GM12878 (cell line): Measurements from ENCODE around the gene TROAP. TPM values are rescaled to one million over a fixed set of nuclear protein-coding genes. Genes with fewer than 3 reads are reported as not detected.
A peak's percentile ranks its signal among the peaks of the same experiment; 100 is the strongest.

Experiments used
- ASH2L ChIP-seq: fragments of 300-600, 200-600 bp; sonication (generic); IDR thresholded peaks from 2 replicates; pipeline ENCODE4 v1.6.1; 2017; ENCODE audit warnings: low read depth, mild to moderate bottlenecking, borderline replicate concordance
- CREM ChIP-seq: IDR thresholded peaks from 2 replicates; pipeline ENCODE4 v1.6.1; 2014; ENCODE audit warnings: antibody characterized with exemption, low read depth
- HDGF ChIP-seq: fragments of 450-650 bp; IDR thresholded peaks from 2 replicates; pipeline ENCODE4 v1.6.1; 2016; ENCODE audit warnings: antibody characterized with exemption
- IKZF1 ChIP-seq: fragments of 450-650 bp; conservative IDR thresholded peaks from 2 replicates; pipeline ENCODE4 v1.6.1; 2017; ENCODE audit warnings: antibody characterized with exemption, mild to moderate bottlenecking
- IKZF2 ChIP-seq, 2 experiments: fragments of 450-650 bp; IDR thresholded peaks; 2 replicates each; pipeline ENCODE4 v1.6.1; 2017; ENCODE audit warnings: mild to moderate bottlenecking in 2 of 2, moderate library complexity in 2 of 2
- IRF4 ChIP-seq: IDR thresholded peaks from 2 replicates; pipeline ENCODE4 v1.6.1; 2011; ENCODE audit warnings: low read depth, low read length
- MTA2 ChIP-seq: fragments of 450-650 bp; IDR thresholded peaks from 2 replicates; pipeline ENCODE4 v1.6.1; 2016; ENCODE audit warnings: low read depth, mild to moderate bottlenecking, moderate library complexity
- NRF1 ChIP-seq: conservative IDR thresholded peaks from 2 replicates; pipeline ENCODE4 v1.6.1; 2011; ENCODE audit warnings: mild to moderate bottlenecking, low read depth, low read length, improper control_type of control experiment
- PML ChIP-seq: IDR thresholded peaks from 2 replicates; pipeline ENCODE4 v1.6.1; 2012; ENCODE audit warnings: low read length, inconsistent platforms
- SIN3A ChIP-seq: IDR thresholded peaks from 2 replicates; pipeline ENCODE4 v1.6.1; 2012; ENCODE audit warnings: low read depth, low read length, improper control_type of control experiment
- SMC3 ChIP-seq: IDR thresholded peaks from 2 replicates; pipeline ENCODE4 v1.6.1; 2011; ENCODE audit warnings: low read length, improper control_type of control experiment, borderline replicate concordance
- ZNF384 ChIP-seq: IDR thresholded peaks from 2 replicates; pipeline ENCODE4 v1.6.1; 2012; ENCODE audit warnings: low read depth, mild to moderate bottlenecking, low read length, improper control_type of control experiment, borderline replicate concordance
- polyA plus RNA-seq, 11 experiments: library from polyadenylated mRNA; depleted of rRNA in 4 of 11; unstranded in 6 of 11; stranded (reverse) in 5 of 11; fragments of >200 nt; fragmentation: Nextera tagmentation in 4 of 11; fragmentation: Illumina TruSeq in 1 of 11; extraction: Ambion mirVana in 4 of 11; extraction: Trizol in 1 of 11; gene quantifications; 1 replicate in 1 of 11; 2 replicates in 10 of 11; pipeline versions ENCODE4 v1.2.1 to v1.2.3, GENCODE V29; 2011 to 2016; ENCODE audit warnings: inconsistent platforms in 2 of 11, missing spikeins in 2 of 11, low read depth in 1 of 11
- total RNA-seq, 4 experiments: library from RNA; depleted of rRNA in 3 of 4; stranded (reverse); fragments of >200 nt in 3 of 4; fragmentation: Illumina TruSeq in 1 of 4; extraction: Trizol in 1 of 4; gene quantifications; 2 replicates each; pipeline versions ENCODE4 v1.2.1 to v1.2.3, GENCODE V29; 2013 to 2021
- TF ChIP-seq, protein P1 (sequence below): fragments of 450-650 bp; IDR thresholded peaks from 2 replicates; pipeline ENCODE4 v1.6.1; 2017; ENCODE audit warnings: low read depth, mild to moderate bottlenecking, moderate library complexity
- TF ChIP-seq, protein P2 (sequence below): IDR thresholded peaks from 2 replicates; pipeline ENCODE4 v1.6.1; 2011; ENCODE audit warnings: mild to moderate bottlenecking, low read depth, low read length, moderate library complexity; ENCODE audit not compliant: insufficient replicate concordance

Gene TROAP
- total and polyA plus RNA-seq, 10 of the 15 experiments (the other 5 are each of a cell fraction or from before 2014, with no cell fraction given) = 26.8 to 93.7 (median 52.6) TPM

DNA sequence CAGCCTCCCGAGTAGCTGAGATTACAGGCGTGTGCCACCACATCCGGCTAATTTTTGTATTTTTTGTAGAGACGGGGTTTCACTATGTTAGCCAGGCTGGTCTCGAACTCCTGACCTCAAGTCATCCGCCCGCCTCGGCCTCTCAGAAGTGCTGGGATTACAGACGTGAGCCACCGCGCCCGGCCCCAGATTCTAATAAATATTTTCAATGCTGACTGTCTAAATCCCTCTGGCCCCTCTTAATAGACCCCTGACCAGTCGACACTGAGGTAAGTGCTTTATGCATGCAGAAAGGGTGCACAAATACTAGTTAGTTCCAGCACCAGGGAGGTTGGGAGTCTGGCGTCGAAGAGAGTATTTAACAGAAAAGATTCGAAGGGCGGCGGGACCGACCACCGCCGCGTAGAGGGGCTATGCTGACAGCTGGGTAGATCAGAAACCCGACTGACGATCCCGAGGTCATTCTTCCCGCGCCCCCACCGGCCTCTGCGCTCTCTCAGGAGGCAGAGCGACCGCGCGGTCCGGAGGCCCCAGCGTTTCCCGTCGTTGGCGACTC lies 43.1 kb downstream of the TROAP start (continued):
- TF ChIP-seq, protein P1, sequence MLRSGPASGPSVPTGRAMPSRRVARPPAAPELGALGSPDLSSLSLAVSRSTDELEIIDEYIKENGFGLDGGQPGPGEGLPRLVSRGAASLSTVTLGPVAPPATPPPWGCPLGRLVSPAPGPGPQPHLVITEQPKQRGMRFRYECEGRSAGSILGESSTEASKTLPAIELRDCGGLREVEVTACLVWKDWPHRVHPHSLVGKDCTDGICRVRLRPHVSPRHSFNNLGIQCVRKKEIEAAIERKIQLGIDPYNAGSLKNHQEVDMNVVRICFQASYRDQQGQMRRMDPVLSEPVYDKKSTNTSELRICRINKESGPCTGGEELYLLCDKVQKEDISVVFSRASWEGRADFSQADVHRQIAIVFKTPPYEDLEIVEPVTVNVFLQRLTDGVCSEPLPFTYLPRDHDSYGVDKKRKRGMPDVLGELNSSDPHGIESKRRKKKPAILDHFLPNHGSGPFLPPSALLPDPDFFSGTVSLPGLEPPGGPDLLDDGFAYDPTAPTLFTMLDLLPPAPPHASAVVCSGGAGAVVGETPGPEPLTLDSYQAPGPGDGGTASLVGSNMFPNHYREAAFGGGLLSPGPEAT = 0 out of 2 replicates have a peak, but pooled peaks have one; percentile 50
- no peak for TF ChIP-seq NRF1
- TF ChIP-seq ZNF384 = no peak
- no peak for TF ChIP-seq ASH2L
- TF ChIP-seq CREM = peak; percentile 19; the same call in 1 of the 2 replicates
- 0 out of 4 replicates have a peak, but pooled peaks have one; percentile 26 to 58 for TF ChIP-seq IKZF2 (IDR thresholded peaks at IDR 0.05)
- no peak for TF ChIP-seq HDGF
- TF ChIP-seq, protein P2, sequence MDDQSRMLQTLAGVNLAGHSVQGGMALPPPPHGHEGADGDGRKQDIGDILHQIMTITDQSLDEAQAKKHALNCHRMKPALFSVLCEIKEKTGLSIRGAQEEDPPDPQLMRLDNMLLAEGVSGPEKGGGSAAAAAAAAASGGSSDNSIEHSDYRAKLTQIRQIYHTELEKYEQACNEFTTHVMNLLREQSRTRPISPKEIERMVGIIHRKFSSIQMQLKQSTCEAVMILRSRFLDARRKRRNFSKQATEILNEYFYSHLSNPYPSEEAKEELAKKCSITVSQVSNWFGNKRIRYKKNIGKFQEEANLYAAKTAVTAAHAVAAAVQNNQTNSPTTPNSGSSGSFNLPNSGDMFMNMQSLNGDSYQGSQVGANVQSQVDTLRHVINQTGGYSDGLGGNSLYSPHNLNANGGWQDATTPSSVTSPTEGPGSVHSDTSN = peak; percentile 1
- TF ChIP-seq IRF4 = no peak
- no peak for TF ChIP-seq PML
- no peak for TF ChIP-seq SMC3
- no peak for TF ChIP-seq SIN3A
- TF ChIP-seq IKZF1 = peak; percentile 32; the same call in 1 of the 2 replicates
- TF ChIP-seq MTA2 = 0 out of 2 replicates have a peak, but pooled peaks have one; percentile 13
